ENCODE data around the gene LDB3.

Gene LDB3

DNA sequence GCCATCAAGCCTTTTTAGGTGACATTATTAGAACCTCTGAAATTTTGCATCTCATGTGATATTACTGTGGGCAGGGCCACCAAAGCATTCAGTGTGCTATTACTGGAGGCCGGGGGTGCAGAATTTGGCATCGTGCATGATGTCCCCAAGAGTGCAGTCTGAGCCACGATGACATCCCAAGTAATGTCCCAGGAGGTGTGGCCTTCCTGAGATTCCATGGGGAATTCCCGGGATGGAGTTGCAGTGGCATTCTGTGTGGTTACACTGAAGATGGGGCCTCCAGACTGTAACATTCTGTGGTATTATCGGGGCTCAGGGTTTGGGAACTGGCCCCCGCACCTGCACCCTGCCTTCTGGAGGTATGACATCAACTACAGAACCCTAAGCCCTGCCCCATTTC lies 9.1 kb downstream of the LDB3 start:
- no peak for ATAC-seq (ENCODE audit: insufficient read depth, low read depth)
- H4K20me1 ChIP-seq (ENCODE audit: insufficient read depth, low read length): peaks cover under 1% of the 10 kb centered on the region
- DNase-seq: no peak

GRCh38 chr10:86678999-86679792 lies 10.9 kb downstream of the LDB3 start:
- TF ChIP-seq, protein P1, sequence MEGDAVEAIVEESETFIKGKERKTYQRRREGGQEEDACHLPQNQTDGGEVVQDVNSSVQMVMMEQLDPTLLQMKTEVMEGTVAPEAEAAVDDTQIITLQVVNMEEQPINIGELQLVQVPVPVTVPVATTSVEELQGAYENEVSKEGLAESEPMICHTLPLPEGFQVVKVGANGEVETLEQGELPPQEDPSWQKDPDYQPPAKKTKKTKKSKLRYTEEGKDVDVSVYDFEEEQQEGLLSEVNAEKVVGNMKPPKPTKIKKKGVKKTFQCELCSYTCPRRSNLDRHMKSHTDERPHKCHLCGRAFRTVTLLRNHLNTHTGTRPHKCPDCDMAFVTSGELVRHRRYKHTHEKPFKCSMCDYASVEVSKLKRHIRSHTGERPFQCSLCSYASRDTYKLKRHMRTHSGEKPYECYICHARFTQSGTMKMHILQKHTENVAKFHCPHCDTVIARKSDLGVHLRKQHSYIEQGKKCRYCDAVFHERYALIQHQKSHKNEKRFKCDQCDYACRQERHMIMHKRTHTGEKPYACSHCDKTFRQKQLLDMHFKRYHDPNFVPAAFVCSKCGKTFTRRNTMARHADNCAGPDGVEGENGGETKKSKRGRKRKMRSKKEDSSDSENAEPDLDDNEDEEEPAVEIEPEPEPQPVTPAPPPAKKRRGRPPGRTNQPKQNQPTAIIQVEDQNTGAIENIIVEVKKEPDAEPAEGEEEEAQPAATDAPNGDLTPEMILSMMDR (IDR thresholded peaks at IDR 0.05; ENCODE audit: borderline replicate concordance, extremely low read depth, low read length, poor library complexity, severe bottlenecking): no peak
- no peak for TF ChIP-seq EZH2 (IDR thresholded peaks at IDR 0.05; ENCODE audit: borderline replicate concordance, low read depth, low read length, severe bottlenecking)
- no peak overlapping the region for H3K4me3 ChIP-seq (ENCODE audit: low read depth in 1 of 2, low read length in 2 of 2)
- H3K9me3 ChIP-seq (ENCODE audit: insufficient read depth, low read length, severe bottlenecking): no peaks in the 10 kb centered on the region
- no peak overlapping the region for H3K4me2 ChIP-seq (ENCODE audit: insufficient read depth, low read length)
- DNase-seq (no peak), ATAC-seq (ENCODE audit: insufficient read depth, low read depth) (no peak)
- no peak overlapping the region for H2AFZ ChIP-seq (ENCODE audit: low read depth, low read length)
- no peak overlapping the region for H3K27ac ChIP-seq (ENCODE audit: low read length)
- H3K79me2 ChIP-seq (ENCODE audit: insufficient read depth, low read length): no peaks in the 10 kb centered on the region
- H3K9ac ChIP-seq (ENCODE audit: low read depth, low read length): no peak overlapping the region
- no peaks in the 10 kb centered on the region for H3K4me1 ChIP-seq (ENCODE audit: insufficient read depth, low read length)
- H4K20me1 ChIP-seq (ENCODE audit: insufficient read depth, low read length): peaks cover 4% of the 10 kb centered on the region; the same call in 1 of the 2 replicates
- peaks cover 16% of the 10 kb centered on the region for H3K27me3 ChIP-seq (ENCODE audit: insufficient read depth, low read length, poor library complexity)
- no peaks in the 10 kb centered on the region for H3K36me3 ChIP-seq (ENCODE audit: insufficient read depth, low read length)

More for the DNA sequence above, 9.1 kb downstream of the LDB3 start:
- no peaks in the 10 kb centered on the region for H3K9me3 ChIP-seq (ENCODE audit: insufficient read depth, low read length, severe bottlenecking)
- no peak overlapping the region for H3K9ac ChIP-seq (ENCODE audit: low read depth, low read length)
- H3K36me3 ChIP-seq (ENCODE audit: insufficient read depth, low read length): no peaks in the 10 kb centered on the region
- no peaks in the 10 kb centered on the region for H3K79me2 ChIP-seq (ENCODE audit: insufficient read depth, low read length)
- H3K4me1 ChIP-seq (ENCODE audit: insufficient read depth, low read length): no peaks in the 10 kb centered on the region
- H3K27ac ChIP-seq (ENCODE audit: low read length): no peak overlapping the region
- H3K4me2 ChIP-seq (ENCODE audit: insufficient read depth, low read length): no peak overlapping the region
- no peak overlapping the region for H3K4me3 ChIP-seq (ENCODE audit: low read depth in 1 of 2, low read length in 2 of 2)
- TF ChIP-seq, protein P1 (IDR thresholded peaks at IDR 0.05; ENCODE audit: borderline replicate concordance, extremely low read depth, low read length, poor library complexity, severe bottlenecking): no peak
- no peak for TF ChIP-seq EZH2 (IDR thresholded peaks at IDR 0.05; ENCODE audit: borderline replicate concordance, low read depth, low read length, severe bottlenecking)
- peaks cover 2% of the 10 kb centered on the region for H3K27me3 ChIP-seq (ENCODE audit: insufficient read depth, low read length, poor library complexity)
- no peak overlapping the region for H2AFZ ChIP-seq (ENCODE audit: low read depth, low read length)

- no peak overlapping the region for H3K4me2 ChIP-seq (ENCODE audit: insufficient read depth, low read length)
- no peak for DNase-seq
- no peak overlapping the region for H3K27ac ChIP-seq (ENCODE audit: low read length)
These were observed 12.7 kb downstream of the LDB3 start for GRCh38 chr10:86681047-86681446.

GRCh38 chr10:86681722-86682386 lies 13.5 kb downstream of the LDB3 start:
- no peak for TF ChIP-seq EZH2 (IDR thresholded peaks at IDR 0.05; ENCODE audit: borderline replicate concordance, low read depth, low read length, severe bottlenecking)
- TF ChIP-seq, protein P1 (IDR thresholded peaks at IDR 0.05; ENCODE audit: borderline replicate concordance, extremely low read depth, low read length, poor library complexity, severe bottlenecking): no peak
- Histone ChIP-seq H3K4me2 (ENCODE audit: insufficient read depth, low read length) (no peak overlapping the region), H3K27ac (ENCODE audit: low read length) (no peak overlapping the region), H3K27me3 (ENCODE audit: insufficient read depth, low read length, poor library complexity) (peaks cover 16% of the 10 kb centered on the region), H3K36me3 (ENCODE audit: insufficient read depth, low read length) (no peaks in the 10 kb centered on the region), H2AFZ (ENCODE audit: low read depth, low read length) (no peak overlapping the region), H4K20me1 (ENCODE audit: insufficient read depth, low read length) (peaks cover 4% of the 10 kb centered on the region; the same call in 1 of the 2 replicates), H3K4me1 (ENCODE audit: insufficient read depth, low read length) (no peaks in the 10 kb centered on the region), H3K9ac (ENCODE audit: low read depth, low read length) (no peak overlapping the region), H3K9me3 (ENCODE audit: insufficient read depth, low read length, severe bottlenecking) (no peaks in the 10 kb centered on the region), H3K79me2 (ENCODE audit: insufficient read depth, low read length) (no peaks in the 10 kb centered on the region), H3K4me3 (ENCODE audit: low read depth in 1 of 2, low read length in 2 of 2) (no peak overlapping the region)
- ATAC-seq (ENCODE audit: insufficient read depth, low read depth) (no peak), DNase-seq (no peak)

More at GRCh38 chr10:86681047-86681446, 12.7 kb downstream of the LDB3 start:
- no peak for ATAC-seq (ENCODE audit: insufficient read depth, low read depth)
- peaks cover 19% of the 10 kb centered on the region for H3K27me3 ChIP-seq (ENCODE audit: insufficient read depth, low read length, poor library complexity)
- no peaks in the 10 kb centered on the region for H3K36me3 ChIP-seq (ENCODE audit: insufficient read depth, low read length)
- H3K79me2 ChIP-seq (ENCODE audit: insufficient read depth, low read length): no peaks in the 10 kb centered on the region
- no peak overlapping the region for H2AFZ ChIP-seq (ENCODE audit: low read depth, low read length)
- H4K20me1 ChIP-seq (ENCODE audit: insufficient read depth, low read length): peaks cover 4% of the 10 kb centered on the region; the same call in 1 of the 2 replicates
- H3K9ac ChIP-seq (ENCODE audit: low read depth, low read length): no peak overlapping the region
- H3K4me1 ChIP-seq (ENCODE audit: insufficient read depth, low read length): no peaks in the 10 kb centered on the region
- no peak overlapping the region for H3K4me3 ChIP-seq (ENCODE audit: low read depth in 1 of 2, low read length in 2 of 2)
- H3K9me3 ChIP-seq (ENCODE audit: insufficient read depth, low read length, severe bottlenecking): no peaks in the 10 kb centered on the region
- no peak for TF ChIP-seq EZH2 (IDR thresholded peaks at IDR 0.05; ENCODE audit: borderline replicate concordance, low read depth, low read length, severe bottlenecking)
